Activated CD4-positive, alpha-beta T cell treated with anti-CD3 and anti-CD28 coated beads for 4 hours (primary cell): ENCODE measurements around the gene DMRT3.

ENCODE experiments used
- DNase-seq, 2 donors: peaks; one replicate each; pipeline ENCODE4 v3.0.0-alpha.2; 2020

DMRT3 gene

GRCh38 chr9:976258-976942, at the start of gene DMRT3:
DMRT3 (plus strand) TSS chr9:976655; CDS start chr9:977002, 347 bp downstream.
- no peak for DNase-seq

GRCh38 chr9:926976-927375, 49.5 kb upstream of the DMRT3 start:
- DNase-seq, result no peak

GRCh38 chr9:928363-929042, 48.0 kb upstream of the DMRT3 start:
- DNase-seq, result no peak

- no peak for DNase-seq
Observed at GRCh38 chr9:929719-930118, 46.7 kb upstream of the DMRT3 start.

- DNase-seq, result no peak
Observed at GRCh38 chr9:933356-933755, 43.1 kb upstream of the DMRT3 start.

- no peak for DNase-seq
Observed at GRCh38 chr9:935348-935965, 41.0 kb upstream of the DMRT3 start.

GRCh38 chr9:942805-943580, 33.5 kb upstream of the DMRT3 start:
- DNase-seq, result no peak

- DNase-seq, result no peak
Observed at GRCh38 chr9:947985-948384, 28.5 kb upstream of the DMRT3 start.

- DNase-seq, result no peak
Observed at GRCh38 chr9:948497-948896, 28.0 kb upstream of the DMRT3 start.

- DNase-seq, result no peak
Observed at GRCh38 chr9:950139-950538, 26.3 kb upstream of the DMRT3 start.

- DNase-seq, result no peak
Observed at GRCh38 chr9:952546-952945, 23.9 kb upstream of the DMRT3 start.

- no peak for DNase-seq
Observed at GRCh38 chr9:959105-959504, 17.4 kb upstream of the DMRT3 start.

GRCh38 chr9:959914-960313, 16.5 kb upstream of the DMRT3 start:
- DNase-seq, result no peak

GRCh38 chr9:962023-962422, 14.4 kb upstream of the DMRT3 start:
- DNase-seq, result no peak

- DNase-seq, result no peak
Observed at GRCh38 chr9:965497-965896, 11.0 kb upstream of the DMRT3 start.

- no peak for DNase-seq
Observed at GRCh38 chr9:966870-967269, 9.6 kb upstream of the DMRT3 start.

- DNase-seq, result no peak
Observed at GRCh38 chr9:967436-967835, 9.0 kb upstream of the DMRT3 start.

- DNase-seq, result no peak
Observed at GRCh38 chr9:967903-968641, 8.4 kb upstream of the DMRT3 start.

- no peak for DNase-seq
Observed at GRCh38 chr9:969310-970150, 6.9 kb upstream of the DMRT3 start.

GRCh38 chr9:970151-970996, 6.1 kb upstream of the DMRT3 start:
- DNase-seq, result no peak
